ENCODE data around the gene PAMR1. TPM values are rescaled to one million over a fixed set of nuclear protein-coding genes. Genes with fewer than 3 reads are reported as not detected.

PAMR1 gene
- 11.9 and 33.9 TPM in 2 replicates for total RNA-seq

GRCh38 chr11:35525501-35526175 lies at the start of gene PAMR1:
Gene PAMR1 (minus strand): TSS chr11:35525616. CDS start chr11:35525585, 31 bp downstream.

GRCh38 chr11:35419184-35419829 lies 106.1 kb downstream of the PAMR1 start, which contains the start of gene SLC1A2:
Gene SLC1A2 (minus strand): TSS chr11:35419558. CDS start chr11:35418966, 592 bp downstream.

Other genes starting within 250 kb of the PAMR1 start
- gene SLC1A2, start 106.1 kb downstream of the PAMR1 start, total RNA-seq = 0.39 and 1.7 TPM in 2 replicates
- 6.7 and 10.5 TPM in 2 replicates for gene FJX1, start 92.8 kb upstream of the PAMR1 start, total RNA-seq
- 39.6 and 45.0 TPM in 2 replicates for gene TRIM44, start 137.2 kb upstream of the PAMR1 start, total RNA-seq